Hippocampal formation (tissue), 2 donors: Measurements from ENCODE around the gene GLTP.
A peak's percentile ranks its signal among the peaks of the same experiment; 100 is the strongest.

ENCODE experiments used
- DNase-seq, 2 donors: peaks; one replicate each; lab custom pipeline; 2025; lab: John Stamatoyannopoulos, UW

GLTP gene

DNA sequence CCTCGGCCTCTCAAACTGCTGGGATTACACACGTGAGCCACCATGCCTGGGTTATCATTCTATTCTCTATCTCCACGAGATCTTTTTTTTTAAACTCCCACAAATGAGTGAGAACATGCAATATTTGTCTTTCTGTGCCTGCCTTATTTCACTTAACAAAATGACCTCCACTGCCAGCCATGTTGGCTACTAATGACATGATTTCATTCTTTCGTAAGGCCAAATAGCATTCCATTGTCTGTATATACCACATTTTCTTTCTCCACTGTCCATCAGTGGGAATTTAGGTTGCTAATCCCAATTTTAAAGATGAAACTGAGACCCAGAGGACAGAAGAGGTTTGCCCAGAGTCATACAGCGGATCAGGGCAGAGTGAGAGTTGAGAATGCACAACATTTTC lies 36.2 kb downstream of the GLTP start:
- no peak for DNase-seq

GRCh38 chr12:109842021-109842420 lies 38.3 kb downstream of the GLTP start:
- DNase-seq = no peak

- no peak for DNase-seq
Observed at GRCh38 chr12:109841356-109841755, 39.0 kb downstream of the GLTP start.

DNA sequence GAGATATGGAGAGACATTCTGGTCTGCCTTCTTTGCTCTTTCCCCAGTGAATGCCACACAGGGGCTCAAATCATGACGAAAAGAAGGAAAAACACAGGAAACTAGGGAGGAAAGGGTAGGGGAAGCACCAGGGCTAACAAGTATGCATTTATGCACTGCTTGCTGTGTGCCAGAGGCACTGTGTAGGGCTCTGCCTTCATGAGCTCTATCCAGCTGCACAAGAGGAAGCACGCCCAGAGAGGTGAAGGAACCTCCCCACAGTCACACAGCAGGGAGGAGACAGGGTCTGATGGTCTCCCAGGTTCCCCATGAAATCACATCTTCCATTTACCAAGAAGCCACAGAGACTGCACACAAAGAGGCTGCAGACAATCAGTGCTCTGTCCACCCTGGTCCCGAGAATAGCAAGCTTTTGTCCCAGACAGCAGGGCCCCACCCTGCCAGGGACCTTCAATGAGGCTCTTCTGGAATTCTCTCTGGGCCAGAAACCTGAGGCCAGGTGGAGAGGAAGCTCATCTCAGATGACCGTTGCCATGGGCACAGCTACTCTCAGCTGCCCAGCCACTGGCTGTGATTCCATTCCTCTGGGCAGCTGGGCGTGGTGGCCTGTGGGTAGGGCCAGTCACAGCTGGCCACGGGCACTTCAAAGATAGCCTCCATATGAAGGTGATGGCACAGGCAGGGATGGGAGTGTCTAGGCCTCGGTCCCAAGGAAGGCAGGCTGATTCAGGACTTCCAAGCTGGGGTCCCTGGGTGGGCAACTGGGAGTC lies 39.9 kb downstream of the GLTP start:
- peak in 1 of 2 donors; percentile 23 for DNase-seq

- no peak for DNase-seq
Observed at GRCh38 chr12:109839444-109839843, 40.9 kb downstream of the GLTP start.

DNA sequence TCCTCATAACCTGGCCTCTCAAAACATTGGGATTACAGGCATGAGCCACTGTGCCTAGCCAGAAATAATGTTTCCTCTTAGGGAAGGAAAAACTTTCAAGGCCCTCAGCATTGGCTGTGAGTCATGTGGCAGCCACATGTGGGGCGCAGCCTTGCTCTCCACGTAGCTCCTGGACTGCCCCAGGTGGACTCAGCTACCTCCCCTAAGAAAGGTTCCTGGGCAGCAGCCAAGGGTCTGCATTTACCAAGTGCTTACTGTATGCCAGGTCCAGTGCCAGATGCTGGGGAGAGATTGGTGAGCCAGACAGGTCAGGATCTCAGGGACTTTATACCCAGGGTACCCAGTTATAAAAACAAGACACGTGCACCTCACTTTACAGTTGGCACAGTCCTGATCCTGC lies 43.4 kb downstream of the GLTP start:
- no peak for DNase-seq

DNA sequence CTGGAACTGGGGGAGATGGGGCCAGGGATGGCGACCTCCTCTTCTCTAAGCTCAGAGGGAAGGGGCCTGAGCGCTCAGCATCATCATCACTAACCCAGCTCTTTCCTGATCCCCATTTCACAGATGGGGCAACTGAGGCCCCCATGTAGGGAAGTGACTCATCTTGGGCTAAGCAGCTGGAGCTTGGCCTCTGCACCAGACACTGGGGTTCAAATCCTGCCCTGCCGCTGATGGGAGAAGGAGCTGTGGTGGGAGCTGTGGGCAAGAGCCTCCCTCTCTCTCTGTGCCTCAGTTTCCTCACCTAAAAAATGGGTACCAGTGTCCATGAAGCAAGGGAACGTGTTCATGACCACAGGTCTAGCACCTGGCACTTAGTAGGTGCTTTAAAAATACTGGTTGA lies 44.5 kb downstream of the GLTP start:
- DNase-seq = no peak

GRCh38 chr12:109833307-109834189 lies 46.8 kb downstream of the GLTP start, which contains the start of gene TRPV4:
TSS of gene TRPV4 (minus strand) at chr12:109833398. CDS start at chr12:109814796, 18,602 bp downstream.
- DNase-seq = no peak

- DNase-seq = no peak
Observed at GRCh38 chr12:109832541-109833306, 47.6 kb downstream of the GLTP start.

GRCh38 chr12:109831929-109832328 lies 48.4 kb downstream of the GLTP start:
- DNase-seq = no peak

DNA sequence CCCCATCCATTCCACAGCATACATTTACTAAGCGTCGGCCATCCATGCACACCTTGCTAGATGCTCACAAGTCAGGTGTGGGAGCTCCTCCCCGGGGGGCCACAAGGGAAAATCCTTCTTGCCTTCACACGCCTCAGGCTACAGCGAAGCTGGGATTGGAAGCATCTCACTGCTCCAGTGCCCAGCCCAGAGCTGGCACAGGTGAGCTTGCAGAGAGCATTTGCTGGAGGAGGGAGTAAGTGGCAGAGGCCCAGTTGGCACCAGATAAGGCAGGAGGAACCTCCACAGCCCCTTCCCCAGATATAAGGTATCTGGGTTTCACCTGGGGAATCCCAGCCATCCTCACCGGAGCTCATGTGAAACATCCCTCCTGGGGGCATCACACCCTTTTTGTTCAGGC lies 49.0 kb downstream of the GLTP start:
- DNase-seq = no peak

DNA sequence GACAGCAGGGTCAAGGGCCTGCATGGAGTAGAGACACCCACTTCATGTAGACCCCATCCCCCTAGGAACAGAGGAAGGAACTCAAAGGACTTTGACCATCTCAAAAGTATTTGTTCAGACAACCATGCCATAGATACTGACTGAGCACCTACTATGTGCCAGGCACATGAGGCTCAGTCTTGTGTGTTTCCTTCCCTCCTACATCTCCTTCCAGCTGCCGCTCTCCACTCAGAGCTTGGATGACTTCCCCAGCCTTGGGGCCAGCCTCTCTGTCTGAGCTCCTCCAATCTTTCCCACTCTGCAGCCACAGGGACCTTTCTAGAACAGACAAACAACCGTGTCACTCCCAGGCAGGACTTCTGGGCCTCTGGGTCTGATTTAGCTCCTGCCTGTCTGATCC lies 49.6 kb downstream of the GLTP start:
- no peak for DNase-seq

GRCh38 chr12:109830267-109830666 lies 50.1 kb downstream of the GLTP start:
- DNase-seq = no peak

GRCh38 chr12:109829667-109830066 lies 50.7 kb downstream of the GLTP start:
- DNase-seq = no peak

DNA sequence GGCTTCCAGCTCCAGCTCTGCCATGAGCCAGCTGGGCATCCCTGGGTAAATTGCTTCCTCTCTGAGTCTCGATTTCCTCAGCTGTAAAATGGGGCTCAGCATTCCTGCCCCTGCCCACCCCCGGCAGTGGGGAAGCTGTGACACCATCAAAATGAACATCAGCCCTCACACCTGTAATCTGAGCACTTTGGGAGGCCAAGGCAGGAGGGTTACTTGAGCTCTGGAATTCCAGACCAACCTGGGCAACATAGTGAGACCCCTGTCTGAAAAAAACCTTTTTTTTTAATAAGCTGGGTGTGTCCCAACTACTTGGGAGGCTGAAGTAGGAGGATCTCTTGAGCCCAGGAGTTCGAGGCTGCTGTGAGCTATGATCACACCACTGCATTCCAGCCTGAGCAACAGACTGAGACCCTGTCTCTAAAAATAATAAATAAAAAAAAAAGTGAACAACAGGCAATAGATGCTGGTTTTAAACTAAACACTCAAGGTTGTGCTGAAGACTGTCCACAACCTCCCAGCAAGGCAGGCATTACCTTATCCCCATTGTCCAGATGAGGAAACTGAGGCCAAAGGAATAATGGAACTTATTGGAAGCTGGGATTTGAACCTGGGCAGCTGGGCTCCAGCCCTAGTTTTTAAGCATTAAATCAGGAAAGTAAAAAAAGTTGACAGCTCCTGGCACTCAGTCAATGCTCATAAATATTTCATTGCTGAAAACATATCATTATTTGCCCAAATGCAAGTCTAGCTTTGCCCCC lies 51.4 kb downstream of the GLTP start:
- DNase-seq = no peak

DNA sequence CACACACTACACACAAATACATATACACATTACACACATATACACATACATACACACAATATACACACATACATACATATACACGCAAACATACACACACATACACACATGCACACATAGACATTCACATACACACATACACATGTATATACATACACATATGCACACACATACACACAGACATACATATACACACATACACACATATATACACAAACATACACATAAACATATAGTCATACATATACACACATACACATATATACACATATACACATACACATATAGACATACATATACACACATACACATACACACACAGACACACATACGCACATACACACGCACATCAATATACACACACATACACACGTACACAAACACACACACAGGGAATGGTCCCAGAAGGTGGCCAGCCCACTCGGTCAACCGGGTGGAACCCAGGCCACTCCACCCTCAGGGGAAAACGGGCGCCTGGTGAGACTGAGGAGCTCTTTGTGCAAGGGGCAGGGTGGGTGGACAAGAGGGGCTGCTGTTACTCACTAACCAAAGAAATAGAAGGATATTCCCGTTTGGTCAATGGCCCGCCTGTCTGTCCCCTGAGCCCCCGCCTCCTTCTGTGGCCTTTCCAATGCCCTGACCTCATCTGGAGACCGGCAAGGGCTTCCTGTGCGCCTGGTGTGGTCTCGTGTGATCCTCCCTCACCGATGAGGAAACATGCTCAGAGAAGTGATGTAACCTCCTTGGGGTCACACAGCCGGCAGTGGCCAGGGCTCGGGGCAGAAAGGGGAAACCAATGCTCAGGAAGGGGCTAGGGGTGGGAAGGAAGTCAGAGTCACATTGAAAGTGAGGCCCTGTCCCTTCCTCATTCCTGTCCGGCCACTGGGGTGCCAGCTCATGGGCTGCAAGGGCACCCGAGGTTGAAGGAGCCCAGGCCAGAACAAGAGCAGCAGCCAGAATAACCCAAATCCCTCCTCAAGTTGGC lies 52.5 kb downstream of the GLTP start:
- peak in 1 of 2 donors; percentile 29 for DNase-seq

- DNase-seq = no peak
Observed at GRCh38 chr12:109827080-109827479, 53.3 kb downstream of the GLTP start.

DNA sequence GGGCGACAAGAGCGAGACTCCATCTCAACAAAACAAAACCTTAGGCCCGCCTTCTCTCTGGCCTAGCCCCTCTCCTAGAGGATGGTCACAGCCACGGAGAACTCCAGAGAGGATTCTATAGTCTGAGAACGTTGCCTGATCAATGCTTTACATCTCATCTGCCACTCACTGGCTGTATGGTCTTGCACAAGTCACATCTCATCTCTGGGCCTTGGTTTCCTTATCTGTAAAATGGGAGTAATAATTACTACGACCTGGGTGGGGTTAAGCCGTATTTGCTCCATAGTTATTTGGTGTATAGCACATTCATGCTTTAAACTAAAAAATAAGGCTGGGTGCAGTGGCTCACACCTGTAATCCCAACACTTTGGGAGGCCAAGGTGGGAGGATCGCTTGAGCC lies 55.6 kb downstream of the GLTP start:
- DNase-seq = no peak

DNA sequence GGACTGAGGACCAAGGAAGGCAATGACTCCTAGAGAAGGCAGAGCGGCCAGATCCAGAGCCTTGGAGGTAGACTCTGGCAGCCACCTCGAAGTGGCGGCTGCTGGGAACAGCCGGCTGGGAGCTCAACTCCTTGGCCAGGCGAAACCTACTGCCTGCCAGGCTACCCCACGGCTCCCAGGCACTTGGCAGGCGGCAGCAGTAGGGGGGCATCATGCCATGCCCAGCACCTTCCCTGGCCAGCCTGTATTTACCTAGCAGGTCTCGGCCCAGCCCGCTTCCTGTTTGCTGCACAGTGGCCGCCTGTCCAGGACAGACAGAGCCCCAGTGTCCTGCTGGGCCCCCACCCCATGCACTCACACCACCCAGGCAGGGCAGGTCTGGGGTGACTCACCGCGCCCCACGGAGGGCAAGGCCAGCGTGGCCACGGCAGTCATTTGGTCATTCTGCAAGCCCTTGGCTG lies 57.4 kb downstream of the GLTP start:
- no peak for DNase-seq

GRCh38 chr12:109822416-109822815 lies 57.9 kb downstream of the GLTP start:
- DNase-seq = no peak
